IMR-90 (cell line): ENCODE data around the gene NEIL3. TPM values are rescaled to one million over a fixed set of nuclear protein-coding genes. Genes with fewer than 3 reads are reported as not detected.
A peak's percentile ranks its signal among the peaks of the same experiment; 100 is the strongest.

ENCODE experiments used
- ATAC-seq: fragments of 200-7000 bp; cut with Tn5 transposase; 2 replicates; pipeline ENCODE4 v1.9.1; 2020; ENCODE audit warnings: low read depth, mild to moderate bottlenecking, moderate library complexity
- BruUV-seq: library from RNA; stranded (reverse); fragments of 400-500 nt; replicated peaks from 2 replicates; lab custom pipeline; 2021; lab: Mats Ljungman, UMichigan
- CTCF ChIA-PET: fragments of 300-600 bp; formaldehyde crosslinking; extraction: SDS; loops from one replicate; lab custom pipeline; 2021; ENCODE audit warnings: antibody characterized with exemption; lab: Yijun Ruan, JAX
- POLR2A ChIA-PET: fragments of 300-600 bp; sonication (Branson Sonifier 250); formaldehyde crosslinking; loops from one replicate; lab custom pipeline; 2022; ENCODE audit warnings: antibody characterized with exemption; ENCODE audit not compliant: unreplicated experiment; lab: Charles Lee
- DNase-seq: peaks from one replicate; pipeline ENCODE4 v3.0.0; 2013
- H2AFZ ChIP-seq: replicated peaks from 2 replicates; pipeline ENCODE3; 2013; ENCODE audit warnings: low read length, mild to moderate bottlenecking; ENCODE audit not compliant: poor library complexity
- H2AK5ac ChIP-seq: 2 replicates; pipeline ENCODE4 v1.6.1; 2013; ENCODE audit warnings: low read depth, low read length, inconsistent platforms
- H2AK9ac ChIP-seq: replicated peaks from 2 replicates; pipeline ENCODE3; 2013; ENCODE audit warnings: mild to moderate bottlenecking, low read depth, low read length, moderate library complexity; ENCODE audit not compliant: poor library complexity
- H2BK120ac ChIP-seq: 2 replicates; pipeline ENCODE4 v1.6.1; 2013; ENCODE audit warnings: low read depth, low read length, inconsistent platforms
- H2BK15ac ChIP-seq: 3 replicates; pipeline ENCODE4 v1.6.1; 2013; ENCODE audit warnings: low read depth, low read length, inconsistent platforms
- H2BK20ac ChIP-seq: 2 replicates; pipeline ENCODE4 v1.6.1; 2013; ENCODE audit warnings: low read depth, mild to moderate bottlenecking, inconsistent platforms, low read length, moderate library complexity
- H2BK5ac ChIP-seq: 2 replicates; pipeline ENCODE4 v1.6.1; 2013; ENCODE audit warnings: mild to moderate bottlenecking, low read depth, low read length, inconsistent platforms; ENCODE audit not compliant: poor library complexity, severe bottlenecking
- H3K14ac ChIP-seq: replicated peaks from 2 replicates; pipeline ENCODE4 v1.6.1; 2013; ENCODE audit warnings: low read depth, low read length, inconsistent platforms
- H3K18ac ChIP-seq: 2 replicates; pipeline ENCODE4 v1.6.1; 2013; ENCODE audit warnings: low read depth, low read length, control low read depth
- H3K23ac ChIP-seq: 2 replicates; pipeline ENCODE4 v1.6.1; 2013; ENCODE audit warnings: low read depth, low read length, inconsistent platforms
- H3K27ac ChIP-seq: 2 replicates; pipeline ENCODE4 v1.5.1; 2013; ENCODE audit warnings: mild to moderate bottlenecking, control low read depth, low read length; ENCODE audit not compliant: insufficient read depth
- H3K27me3 ChIP-seq: 2 replicates; pipeline ENCODE4 v1.6.1; 2013; ENCODE audit warnings: low read length; ENCODE audit not compliant: control insufficient read depth, insufficient read depth
- H3K36me3 ChIP-seq: 2 replicates; pipeline ENCODE4 v1.6.1; 2013; ENCODE audit warnings: low read length, mixed read lengths; ENCODE audit not compliant: control insufficient read depth, insufficient read depth
- H3K4ac ChIP-seq: 2 replicates; pipeline ENCODE4 v1.6.1; 2013; ENCODE audit warnings: low read depth, low read length, inconsistent platforms
- H3K4me1 ChIP-seq: 2 replicates; pipeline ENCODE4 v1.6.1; 2013; ENCODE audit warnings: low read length, mixed read lengths; ENCODE audit not compliant: control insufficient read depth, insufficient read depth
- H3K4me2 ChIP-seq: 2 replicates; pipeline ENCODE4 v1.6.1; 2013; ENCODE audit warnings: low read depth, mild to moderate bottlenecking, control low read depth, low read length, moderate library complexity
- H3K4me3 ChIP-seq: 2 replicates; pipeline ENCODE4 v1.5.1; 2013; ENCODE audit warnings: low read depth, mild to moderate bottlenecking, control low read depth, low read length, moderate library complexity; ENCODE audit not compliant: insufficient read depth
- H3K56ac ChIP-seq: 2 replicates; pipeline ENCODE4 v1.6.1; 2013; ENCODE audit warnings: low read length, inconsistent platforms; ENCODE audit not compliant: insufficient read depth; ENCODE audit errors: extremely low read depth
- H3K79me1 ChIP-seq, 2 experiments: 2 replicates each; pipeline ENCODE4 v1.6.1; 2013; ENCODE audit warnings: low read length in 2 of 2, inconsistent platforms in 1 of 2, low read depth in 1 of 2
- H3K9ac ChIP-seq: 2 replicates; pipeline ENCODE4 v1.6.1; 2013; ENCODE audit warnings: low read depth, low read length, control low read depth
- H3K9me1 ChIP-seq: 2 replicates; pipeline ENCODE4 v1.6.1; 2013; ENCODE audit warnings: low read length, inconsistent platforms; ENCODE audit not compliant: insufficient read depth
- H3K9me3 ChIP-seq: 2 replicates; pipeline ENCODE4 v1.6.1; 2013; ENCODE audit warnings: low read length; ENCODE audit not compliant: control insufficient read depth, insufficient read depth
- H4K20me1 ChIP-seq: 2 replicates; pipeline ENCODE4 v1.6.1; 2013; ENCODE audit warnings: low read length, inconsistent platforms; ENCODE audit not compliant: insufficient read depth
- H4K5ac ChIP-seq: 2 replicates; pipeline ENCODE4 v1.6.1; 2013; ENCODE audit warnings: mild to moderate bottlenecking, low read depth, low read length, control low read depth
- H4K8ac ChIP-seq, 2 experiments: 2 replicates each; pipeline ENCODE4 v1.6.1; 2013; ENCODE audit warnings: low read depth in 2 of 2, low read length in 2 of 2, control low read depth in 1 of 2, inconsistent platforms in 1 of 2
- H4K91ac ChIP-seq: 2 replicates; pipeline ENCODE4 v1.6.1; 2013; ENCODE audit warnings: low read depth, low read length, inconsistent platforms; ENCODE audit not compliant: insufficient read depth
- CEBPB ChIP-seq: IDR thresholded peaks from 2 replicates; pipeline ENCODE4 v1.6.1; 2012; ENCODE audit warnings: low read depth, low read length, improper control_type of control experiment
- FOS ChIP-seq: fragments of 150-350 bp; IDR thresholded peaks from 2 replicates; pipeline ENCODE4 v1.6.1; 2016; ENCODE audit warnings: low read depth, low read length
- RFX5 ChIP-seq: IDR thresholded peaks from 2 replicates; pipeline ENCODE4 v1.8.0; 2012; ENCODE audit warnings: low read depth, mild to moderate bottlenecking, low read length, moderate library complexity
- WGBS, 2 experiments: methylation state at CpG; one replicate each; pipeline versions ENCODE4 v1.1.5 to v1.1.7; 2013; ENCODE audit warnings: missing lambda C conversion rate in 2 of 2; ENCODE audit not compliant: insufficient read length in 1 of 2; ENCODE audit errors: extremely low coverage in 2 of 2; 5-methylcytosine and 5-hydroxymethylcytosine counted together
- dilution Hi-C: fragments of 300-500 bp; cut with HindIII; formaldehyde crosslinking; loops from one replicate; pipeline ENCODE4 v1.14.3; 2018; ENCODE audit warnings: low sequenced_read_pairs; ENCODE audit not compliant: unreplicated experiment
- in situ Hi-C: fragments of 300-500 bp; cut with MboI; formaldehyde crosslinking; loops from 3 replicates; pipeline ENCODE4 v1.14.3; 2019; ENCODE audit warnings: low sequenced_read_pairs, inconsistent platforms, mixed read lengths
- intact Hi-C: fragments of 100-400 bp; cut with micrococcal nuclease; formaldehyde crosslinking; loops from 2 replicates; pipeline ENCODE4 v1.10.0; 2022
- polyA plus RNA-seq, 3 experiments: library from polyadenylated mRNA; depleted of rRNA; stranded (reverse); fragments of >200 nt; gene quantifications; 2 replicates each; pipeline ENCODE4 v1.2.3, GENCODE V29; 2012; ENCODE audit warnings: low replicate concordance in 1 of 3
- total RNA-seq: library from RNA; depleted of rRNA; stranded (reverse); fragments of >200 nt; gene quantifications from 2 replicates; pipeline ENCODE4 v1.2.3, GENCODE V29; 2012

The NEIL3 gene
- total and polyA plus RNA-seq, 2 of the 4 experiments (the other 2 are of a cell fraction) = 4.4 to 7.9 TPM

- Histone ChIP-seq H4K8ac (peak overlapping the region in 1 of 2 experiments; percentile 58; a peak in 3 of 4 replicates), H2BK120ac (0 out of 2 replicates have a peak overlapping the region, but pooled peaks have one; percentile 0), H3K23ac (0 out of 2 replicates have a peak overlapping the region, but pooled peaks have one; percentile 38), H3K27ac (no peak overlapping the region), H3K27me3 (no peaks in the 10 kb centered on the region), H4K20me1 (no peaks in the 10 kb centered on the region), H3K4ac (peak overlapping the region; percentile 15; the same call in 1 of the 2 replicates), H3K9me1 (no peaks in the 10 kb centered on the region), H3K56ac (no peak overlapping the region), H3K4me3 (no peak overlapping the region), H2AFZ (no peak overlapping the region), H3K4me1 (no peaks in the 10 kb centered on the region; the same call in 1 of the 2 replicates), H2BK5ac (peak overlapping the region; percentile 48), H3K9me3 (no peaks in the 10 kb centered on the region), H2BK20ac (0 out of 2 replicates have a peak overlapping the region, but pooled peaks have one; percentile 35), H3K18ac (peak overlapping the region; percentile 23; the same call in 1 of the 2 replicates), H4K91ac (no peak overlapping the region), H2AK9ac (peak overlapping the region; percentile 66), H2BK15ac (no peak overlapping the region), H3K4me2 (peak overlapping the region; percentile 1; the same call in 1 of the 2 replicates), H4K5ac (no peak overlapping the region), H2AK5ac (no peak overlapping the region), H3K9ac (no peak overlapping the region), H3K79me1 (no peaks in the 10 kb centered on the region), H3K14ac (peak overlapping the region; percentile 22; the same call in 1 of the 2 replicates), H3K36me3 (no peaks in the 10 kb centered on the region)
- POLR2A ChIA-PET = no interaction called here
- no peak for TF ChIP-seq RFX5
- TF ChIP-seq CEBPB = no peak
- no peak for TF ChIP-seq FOS
- in situ Hi-C loops (no loop called here), dilution Hi-C loops (no loop called here), intact Hi-C loops (loop anchor here (10.0 kb wide), 1 partner anchor 170 kb away; no protein-coding TSS in a partner anchor)
- no peak for DNase-seq
- ATAC-seq = peak; percentile 67
- BruUV-seq = no TSS peak
- CTCF ChIA-PET = interaction anchor here (0.7 kb wide), 1 partner anchor 16 kb away, joined by 3 read pairs; no protein-coding TSS in a partner anchor
- WGBS, 2 experiments = no CpG with 5 or more reads among the region's 5 CpGs
Observed at GRCh38 chr4:177374966-177375365, 65.3 kb downstream of the NEIL3 start.
